ENCODE data around the gene WWTR1. TPM values are rescaled to one million over a fixed set of nuclear protein-coding genes. Genes with fewer than 3 reads are reported as not detected.

WWTR1 gene
- total RNA-seq, 6 donors from 2014 or later, result 77.5 to 119 (median 107) TPM

GRCh38 chr3:149628957-149629670, 28.7 kb downstream of the WWTR1 start:
- TF ChIP-seq POLR2A (IDR thresholded peaks at IDR 0.05), result no peak
- TF ChIP-seq CTCF (IDR thresholded peaks at IDR 0.05), result no peak
- TF ChIP-seq POLR2AphosphoS5 (IDR thresholded peaks at IDR 0.05), result no peak
- TF ChIP-seq EP300 (IDR thresholded peaks at IDR 0.05), result no peak
- H3K27ac ChIP-seq, result peak overlapping the region in 3 of 4 donors; percentile 17 to 66 (median 65)
- H3K27me3 ChIP-seq, result no peaks in the 10 kb centered on the region

GRCh38 chr3:149626671-149627070, 31.2 kb downstream of the WWTR1 start:
- H3K9me3 ChIP-seq, result no peaks in the 10 kb centered on the region
- H3K4me1 ChIP-seq, result peaks cover 14 to 40% (median 28%) of the 10 kb centered on the region in 4 donors
- peak in 1 of 4 donors; percentile 70 for TF ChIP-seq EP300 (IDR thresholded peaks at IDR 0.05)
- TF ChIP-seq CTCF (IDR thresholded peaks at IDR 0.05), result no peak
- no peak for TF ChIP-seq POLR2AphosphoS5 (IDR thresholded peaks at IDR 0.05)
- ATAC-seq (ENCODE audit: low FRiP score in 2 of 2) (peak in 1 of 2 donors; percentile 75), DNase-seq (peak in 1 of 2 donors; percentile 81)
- WGBS, 2 donors, result 43 to 59% methylated on average over 4 of the region's 4 CpGs
- peak overlapping the region in 2 of 4 donors; percentile 13 to 20 for H3K27ac ChIP-seq
- no peak overlapping the region for H3K4me3 ChIP-seq
- no peaks in the 10 kb centered on the region for H3K36me3 ChIP-seq
- no peaks in the 10 kb centered on the region for H3K27me3 ChIP-seq

More at GRCh38 chr3:149628957-149629670, 28.7 kb downstream of the WWTR1 start:
- H3K36me3 ChIP-seq, result no peaks in the 10 kb centered on the region
- DNase-seq, result no peak
- ATAC-seq (ENCODE audit: low FRiP score in 2 of 2), result peak in 1 of 2 donors; percentile 49
- whole genome bisulfite sequencing, 2 donors, result 54 to 59% methylated on average over 6 of the region's 6 CpGs
- H3K4me3 ChIP-seq, result no peak overlapping the region
- no peaks in the 10 kb centered on the region for H3K9me3 ChIP-seq
- H3K4me1 ChIP-seq, result peaks cover 11 to 46% (median 30%) of the 10 kb centered on the region in 4 donors

DNA sequence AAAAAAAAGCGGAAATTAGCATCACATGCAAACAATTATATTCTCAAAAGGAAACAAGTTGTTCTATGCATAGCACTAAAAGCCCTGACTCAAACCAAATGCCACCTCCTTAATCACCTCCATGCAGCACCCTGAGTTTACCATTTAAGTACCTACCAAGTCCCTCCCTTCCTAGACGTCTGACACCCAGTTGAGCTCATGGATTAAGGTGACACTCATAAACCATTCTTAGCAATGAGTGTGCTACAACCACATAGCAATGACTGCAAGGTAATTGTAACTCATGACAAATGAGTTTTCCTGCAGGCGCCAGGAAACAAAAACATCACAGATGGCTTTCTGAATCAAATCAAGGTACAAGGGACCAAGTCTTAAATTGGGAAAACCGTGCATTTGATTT, 32.0 kb downstream of the WWTR1 start:
- 59 to 65% methylated on average over 4 of the region's 4 CpGs for WGBS, 2 donors
- H3K4me3 ChIP-seq, result no peak overlapping the region
- peaks cover 21 to 47% (median 34%) of the 10 kb centered on the region in 4 donors for H3K4me1 ChIP-seq
- no peaks in the 10 kb centered on the region for H3K36me3 ChIP-seq
- TF ChIP-seq POLR2A (IDR thresholded peaks at IDR 0.05) (no peak), EP300 (IDR thresholded peaks at IDR 0.05) (no peak), POLR2AphosphoS5 (IDR thresholded peaks at IDR 0.05) (no peak), CTCF (IDR thresholded peaks at IDR 0.05) (no peak)
- no peaks in the 10 kb centered on the region for H3K9me3 ChIP-seq
- DNase-seq, result no peak
- H3K27me3 ChIP-seq, result no peaks in the 10 kb centered on the region
- ATAC-seq (ENCODE audit: low FRiP score in 2 of 2), result no peak
- H3K27ac ChIP-seq, result peak overlapping the region in 3 of 4 donors; percentile 8 to 37 (median 23)

DNA sequence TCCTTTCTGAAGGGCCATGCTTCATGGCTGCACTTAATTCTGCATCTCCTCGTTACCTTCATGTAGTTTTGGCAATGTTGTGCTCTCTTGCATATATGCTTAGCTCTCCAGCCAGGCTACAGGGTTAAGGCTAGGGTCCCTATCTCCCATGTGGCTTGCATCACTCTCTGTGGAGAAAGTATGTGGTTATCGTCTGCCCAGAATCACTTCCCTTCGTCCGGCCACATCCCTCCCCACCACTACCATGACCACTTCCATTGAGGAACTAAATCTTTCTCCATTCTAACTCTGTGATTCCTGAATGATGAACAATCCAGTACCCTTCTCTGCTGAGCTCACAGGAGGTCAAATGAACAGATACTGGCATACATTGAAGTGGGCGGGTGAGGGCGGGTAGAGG, 34.0 kb downstream of the WWTR1 start:
- H3K36me3 ChIP-seq, result no peaks in the 10 kb centered on the region
- H3K4me3 ChIP-seq, result no peak overlapping the region
- H3K9me3 ChIP-seq, result no peaks in the 10 kb centered on the region
- H3K27me3 ChIP-seq, result no peaks in the 10 kb centered on the region
- DNase-seq, result no peak
- no peak overlapping the region for H3K27ac ChIP-seq
- H3K4me1 ChIP-seq, result peaks cover 24 to 52% (median 40%) of the 10 kb centered on the region in 4 donors
- WGBS, 2 donors, result 68 to 88% methylated on average over 6 of the region's 6 CpGs
- no peak for TF ChIP-seq CTCF (IDR thresholded peaks at IDR 0.05)
- TF ChIP-seq POLR2AphosphoS5 (IDR thresholded peaks at IDR 0.05), result no peak
- no peak for TF ChIP-seq EP300 (IDR thresholded peaks at IDR 0.05)
- TF ChIP-seq POLR2A (IDR thresholded peaks at IDR 0.05), result no peak
- peak in 1 of 2 donors; percentile 43 for ATAC-seq (ENCODE audit: low FRiP score in 2 of 2)

Measured in upper lobe of left lung (tissue), 6 donors.